ENCODE data around the gene P2RY13. TPM values are rescaled to one million over a fixed set of nuclear protein-coding genes. Genes with fewer than 3 reads are reported as not detected.

P2RY13 gene
- total RNA-seq, 1 experiment from 2014 or later: not detected

GRCh38 chr3:151356794-151357462 lies 27.6 kb upstream of the P2RY13 start:
- intact Hi-C loops (cut with micrococcal nuclease): no loop called here
- Mint-ChIP-seq H3K4me1 (ENCODE audit: insufficient read depth, unreplicated experiment) (peaks cover 10% of the 10 kb centered on the region), H3K36me3 (ENCODE audit: insufficient read depth, unreplicated experiment) (no peaks in the 10 kb centered on the region), H3K9me3 (ENCODE audit: unreplicated experiment) (no peaks in the 10 kb centered on the region), H3K27me3 (ENCODE audit: insufficient read depth, unreplicated experiment) (no peaks in the 10 kb centered on the region), H3K27ac (ENCODE audit: low read depth, unreplicated experiment) (no peak overlapping the region), H3K4me3 (ENCODE audit: unreplicated experiment) (no peak overlapping the region)
- ChIA-PET POLR2A (interaction anchor here (0.5 to 0.8 kb wide), 2 partner anchors 29 to 36 kb away, joined by 3 to 4 read pairs; no protein-coding TSS in a partner anchor), CTCF (no interaction called here)
- DNase-seq (ENCODE audit: unreplicated experiment): peak; percentile 54
- BruUV-seq (replicated peaks): no TSS peak
- no peak for TF ChIP-seq CTCF (IDR thresholded peaks at IDR 0.05; ENCODE audit: unreplicated experiment)

DNA sequence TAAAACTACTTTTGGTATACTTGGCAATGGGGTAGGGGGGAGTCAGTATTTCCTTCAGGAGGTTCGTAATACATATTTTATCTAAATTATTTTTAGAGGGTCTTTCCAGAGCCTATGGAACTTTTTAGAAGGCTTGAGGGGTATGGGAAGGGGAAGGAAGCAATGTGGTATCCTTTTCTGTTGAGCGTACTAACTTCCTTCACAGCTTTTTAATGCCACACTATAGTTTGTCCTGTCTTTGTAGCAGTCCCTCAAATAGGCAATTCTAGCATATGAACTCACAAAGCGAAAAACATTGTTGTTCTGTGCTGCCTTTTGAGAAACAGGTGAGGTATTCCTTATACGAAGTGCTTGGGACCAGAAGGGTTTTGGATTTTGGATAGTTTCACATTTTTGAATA lies 22.3 kb upstream of the P2RY13 start:
- POLR2A ChIA-PET: no interaction called here

GRCh38 chr3:151351219-151351618 lies 21.9 kb upstream of the P2RY13 start:
- Mint-ChIP-seq H3K27ac (ENCODE audit: low read depth, unreplicated experiment) (no peak overlapping the region), H3K27me3 (ENCODE audit: insufficient read depth, unreplicated experiment) (no peaks in the 10 kb centered on the region), H3K4me1 (ENCODE audit: insufficient read depth, unreplicated experiment) (peaks cover 3% of the 10 kb centered on the region), H3K9me3 (ENCODE audit: unreplicated experiment) (no peaks in the 10 kb centered on the region), H3K36me3 (ENCODE audit: insufficient read depth, unreplicated experiment) (no peaks in the 10 kb centered on the region), H3K4me3 (ENCODE audit: unreplicated experiment) (no peak overlapping the region)
- no peak for DNase-seq (ENCODE audit: unreplicated experiment)
- intact Hi-C loops (cut with micrococcal nuclease): no loop called here
- POLR2A ChIA-PET: no interaction called here
- TF ChIP-seq CTCF (IDR thresholded peaks at IDR 0.05; ENCODE audit: unreplicated experiment): no peak
- BruUV-seq (replicated peaks): no TSS peak
- CTCF ChIA-PET: interaction anchor here (0.5 to 0.8 kb wide), 2 partner anchors 108 to 158 kb away, joined by 3 read pairs; no protein-coding TSS in a partner anchor

More for the DNA sequence above, 22.3 kb upstream of the P2RY13 start:
- CTCF ChIA-PET: interaction anchor here (0.5 to 0.8 kb wide), 2 partner anchors 108 to 158 kb away, joined by 3 read pairs; no protein-coding TSS in a partner anchor
- H3K27ac Mint-ChIP-seq (ENCODE audit: low read depth, unreplicated experiment): no peak overlapping the region
- H3K4me1 Mint-ChIP-seq (ENCODE audit: insufficient read depth, unreplicated experiment): no peaks in the 10 kb centered on the region
- no peaks in the 10 kb centered on the region for H3K27me3 Mint-ChIP-seq (ENCODE audit: insufficient read depth, unreplicated experiment)
- no peak for DNase-seq (ENCODE audit: unreplicated experiment)
- no peaks in the 10 kb centered on the region for H3K9me3 Mint-ChIP-seq (ENCODE audit: unreplicated experiment)
- no peak for TF ChIP-seq CTCF (IDR thresholded peaks at IDR 0.05; ENCODE audit: unreplicated experiment)
- intact Hi-C loops (cut with micrococcal nuclease): no loop called here
- BruUV-seq (replicated peaks): no TSS peak
- H3K36me3 Mint-ChIP-seq (ENCODE audit: insufficient read depth, unreplicated experiment): no peaks in the 10 kb centered on the region
- H3K4me3 Mint-ChIP-seq (ENCODE audit: unreplicated experiment): no peak overlapping the region

DNA sequence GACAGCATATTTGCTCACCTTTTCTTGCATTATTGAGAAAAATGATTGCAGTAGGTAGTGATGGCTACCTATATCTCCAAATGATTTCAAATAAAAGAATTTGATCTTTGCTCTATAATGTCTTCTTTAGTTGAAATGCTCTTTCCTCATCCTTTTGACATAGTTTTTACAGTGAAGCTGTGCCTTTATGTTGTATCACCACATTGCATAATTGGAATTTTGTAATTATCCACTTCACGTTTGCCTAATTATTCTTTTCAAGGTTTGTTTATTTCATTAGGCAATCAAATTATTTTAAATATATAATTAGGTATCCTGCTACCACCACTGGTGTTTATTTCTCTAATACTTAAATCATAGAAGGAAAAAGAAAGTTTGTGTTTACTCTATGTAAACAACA lies 21.3 kb upstream of the P2RY13 start:
- no TSS peak for BruUV-seq (replicated peaks)
- H3K27me3 Mint-ChIP-seq (ENCODE audit: insufficient read depth, unreplicated experiment): no peaks in the 10 kb centered on the region
- H3K4me3 Mint-ChIP-seq (ENCODE audit: unreplicated experiment): no peak overlapping the region
- DNase-seq (ENCODE audit: unreplicated experiment): no peak
- no peak for TF ChIP-seq CTCF (IDR thresholded peaks at IDR 0.05; ENCODE audit: unreplicated experiment)
- POLR2A ChIA-PET: no interaction called here
- CTCF ChIA-PET: no interaction called here
- no peaks in the 10 kb centered on the region for H3K9me3 Mint-ChIP-seq (ENCODE audit: unreplicated experiment)
- intact Hi-C loops (cut with micrococcal nuclease): no loop called here
- no peaks in the 10 kb centered on the region for H3K36me3 Mint-ChIP-seq (ENCODE audit: insufficient read depth, unreplicated experiment)
- peaks cover 8% of the 10 kb centered on the region for H3K4me1 Mint-ChIP-seq (ENCODE audit: insufficient read depth, unreplicated experiment)
- no peak overlapping the region for H3K27ac Mint-ChIP-seq (ENCODE audit: low read depth, unreplicated experiment)
